Stimulated activated effector memory CD8-positive, alpha-beta T cell treated with anti-CD3 and anti-CD28 coated beads, Interleukin-12 subunit alpha, Interleukin-12 subunit beta, amount 100 ng/mL, for 72 hours (primary cell): ENCODE data around the gene POU6F2.
"Not testable (repeated sequence)": the region's sequence is repeated elsewhere in the genome, so short reads cannot be mapped to it uniquely, and the experiment has no call there.

Experiments used
- ATAC-seq: fragments of 150-1000 bp; cut with Tn5 transposase; 2 replicates; pipeline ENCODE4 v1.10.0; 2021
- DNase-seq, 2 donors: peaks; one replicate each; pipeline ENCODE4 v3.0.0; 2021 to 2022; ENCODE audit warnings: low spot score in 2 of 2
- H3K27ac Mint-ChIP-seq: one replicate; pipeline ENCODE4 v1.8.0; 2022; ENCODE audit warnings: mild to moderate bottlenecking, mixed read lengths
- H3K36me3 Mint-ChIP-seq: one replicate; pipeline ENCODE4 v1.8.0; 2022; ENCODE audit warnings: mild to moderate bottlenecking, mixed read lengths
- H3K4me1 Mint-ChIP-seq: one replicate; pipeline ENCODE4 v1.8.0; 2022; ENCODE audit warnings: mixed read lengths
- H3K4me3 Mint-ChIP-seq: one replicate; pipeline ENCODE4 v1.8.0; 2022; ENCODE audit warnings: mild to moderate bottlenecking, mixed read lengths
- H3K9me3 Mint-ChIP-seq: one replicate; pipeline ENCODE4 v1.8.0; 2022; ENCODE audit warnings: mixed read lengths

The POU6F2 gene

GRCh38 chr7:39154815-39155214 lies 177.1 kb downstream of the POU6F2 start:
- Mint-ChIP-seq H3K27ac (no peak overlapping the region), H3K9me3 (peaks cover 5% of the 10 kb centered on the region), H3K36me3 (no peaks in the 10 kb centered on the region), H3K4me3 (no peak overlapping the region), H3K4me1 (no peaks in the 10 kb centered on the region)
- no peak for ATAC-seq
- no peak for DNase-seq

- no peak for DNase-seq
- Mint-ChIP-seq H3K4me1 (no peaks in the 10 kb centered on the region), H3K4me3 (no peak overlapping the region), H3K27ac (no peak overlapping the region), H3K36me3 (no peaks in the 10 kb centered on the region), H3K9me3 (peaks cover 5% of the 10 kb centered on the region)
- no peak for ATAC-seq
Observed at GRCh38 chr7:39158367-39158766, 180.7 kb downstream of the POU6F2 start.

GRCh38 chr7:39161903-39162302 lies 184.2 kb downstream of the POU6F2 start:
- Mint-ChIP-seq H3K4me3 (no peak overlapping the region), H3K4me1 (no peaks in the 10 kb centered on the region), H3K36me3 (no peaks in the 10 kb centered on the region), H3K9me3 (peaks cover 5% of the 10 kb centered on the region), H3K27ac (no peak overlapping the region)
- DNase-seq, result no peak
- no peak for ATAC-seq

- no peaks in the 10 kb centered on the region for H3K9me3 Mint-ChIP-seq
- no peak overlapping the region for H3K4me3 Mint-ChIP-seq
- no peaks in the 10 kb centered on the region for H3K36me3 Mint-ChIP-seq
- no peaks in the 10 kb centered on the region for H3K4me1 Mint-ChIP-seq
- ATAC-seq (no peak), DNase-seq (no peak)
- H3K27ac Mint-ChIP-seq, result no peak overlapping the region
Observed at GRCh38 chr7:39164887-39165286, 187.2 kb downstream of the POU6F2 start.

GRCh38 chr7:39168403-39169098 lies 190.8 kb downstream of the POU6F2 start:
- Mint-ChIP-seq H3K27ac (no peak overlapping the region), H3K4me1 (no peaks in the 10 kb centered on the region), H3K9me3 (no peaks in the 10 kb centered on the region), H3K36me3 (no peaks in the 10 kb centered on the region), H3K4me3 (no peak overlapping the region)
- ATAC-seq (no peak), DNase-seq (no peak)

- ATAC-seq (no peak), DNase-seq (no peak)
- no peaks in the 10 kb centered on the region for H3K36me3 Mint-ChIP-seq
- no peak overlapping the region for H3K27ac Mint-ChIP-seq
- H3K4me1 Mint-ChIP-seq, result no peaks in the 10 kb centered on the region
- H3K4me3 Mint-ChIP-seq, result no peak overlapping the region
- no peaks in the 10 kb centered on the region for H3K9me3 Mint-ChIP-seq
Observed at GRCh38 chr7:39172137-39172536, 194.4 kb downstream of the POU6F2 start.

- DNase-seq, result no peak
- Mint-ChIP-seq H3K36me3 (no peaks in the 10 kb centered on the region), H3K27ac (no peak overlapping the region), H3K4me1 (no peaks in the 10 kb centered on the region), H3K9me3 (no peaks in the 10 kb centered on the region), H3K4me3 (no peak overlapping the region)
- no peak for ATAC-seq
Observed at GRCh38 chr7:39181398-39181797, 203.7 kb downstream of the POU6F2 start.

- no peak overlapping the region for H3K4me3 Mint-ChIP-seq
- no peak overlapping the region for H3K27ac Mint-ChIP-seq
- no peaks in the 10 kb centered on the region for H3K9me3 Mint-ChIP-seq
- ATAC-seq, result no peak
- DNase-seq, result no peak
- H3K4me1 Mint-ChIP-seq, result no peaks in the 10 kb centered on the region
- H3K36me3 Mint-ChIP-seq, result no peaks in the 10 kb centered on the region
Observed at GRCh38 chr7:39183796-39184195, 206.1 kb downstream of the POU6F2 start.

GRCh38 chr7:39184391-39184790 lies 206.7 kb downstream of the POU6F2 start:
- Mint-ChIP-seq H3K9me3 (no peaks in the 10 kb centered on the region), H3K36me3 (no peaks in the 10 kb centered on the region), H3K4me1 (no peaks in the 10 kb centered on the region), H3K27ac (no peak overlapping the region), H3K4me3 (no peak overlapping the region)
- ATAC-seq, result no peak
- DNase-seq, result no peak

- Mint-ChIP-seq H3K4me3 (no peak overlapping the region), H3K4me1 (no peaks in the 10 kb centered on the region), H3K36me3 (no peaks in the 10 kb centered on the region), H3K9me3 (no peaks in the 10 kb centered on the region), H3K27ac (no peak overlapping the region)
- ATAC-seq (no peak), DNase-seq (no peak)
Observed at GRCh38 chr7:39186131-39186530, 208.4 kb downstream of the POU6F2 start.

GRCh38 chr7:39186671-39187070 lies 209.0 kb downstream of the POU6F2 start:
- ATAC-seq, result no peak
- Mint-ChIP-seq H3K27ac (no peak overlapping the region), H3K4me3 (no peak overlapping the region), H3K9me3 (no peaks in the 10 kb centered on the region), H3K4me1 (no peaks in the 10 kb centered on the region), H3K36me3 (no peaks in the 10 kb centered on the region)
- DNase-seq, result no peak

- no peaks in the 10 kb centered on the region for H3K36me3 Mint-ChIP-seq
- no peaks in the 10 kb centered on the region for H3K4me1 Mint-ChIP-seq
- H3K27ac Mint-ChIP-seq, result no peak overlapping the region
- ATAC-seq (no peak), DNase-seq (no peak)
- no peaks in the 10 kb centered on the region for H3K9me3 Mint-ChIP-seq
- H3K4me3 Mint-ChIP-seq, result no peak overlapping the region
Observed at GRCh38 chr7:39187130-39187529, 209.4 kb downstream of the POU6F2 start.

GRCh38 chr7:39192476-39192875 lies 214.8 kb downstream of the POU6F2 start:
- Mint-ChIP-seq H3K36me3 (no peaks in the 10 kb centered on the region), H3K9me3 (no peaks in the 10 kb centered on the region), H3K27ac (no peak overlapping the region), H3K4me1 (no peaks in the 10 kb centered on the region), H3K4me3 (no peak overlapping the region)
- DNase-seq (no peak), ATAC-seq (no peak)

GRCh38 chr7:39194388-39194787 lies 216.7 kb downstream of the POU6F2 start:
- not testable (repeated sequence) for H3K4me3 Mint-ChIP-seq, H3K4me1 Mint-ChIP-seq, ATAC-seq, H3K9me3 Mint-ChIP-seq, H3K27ac Mint-ChIP-seq, H3K36me3 Mint-ChIP-seq, DNase-seq

GRCh38 chr7:39195967-39196366 lies 218.3 kb downstream of the POU6F2 start:
- Mint-ChIP-seq H3K36me3 (no peaks in the 10 kb centered on the region), H3K4me3 (no peak overlapping the region), H3K4me1 (no peaks in the 10 kb centered on the region), H3K27ac (no peak overlapping the region), H3K9me3 (no peaks in the 10 kb centered on the region)
- ATAC-seq, result no peak
- DNase-seq, result no peak

GRCh38 chr7:39197831-39198230 lies 220.1 kb downstream of the POU6F2 start:
- H3K36me3 Mint-ChIP-seq, result no peaks in the 10 kb centered on the region
- H3K4me1 Mint-ChIP-seq, result no peaks in the 10 kb centered on the region
- H3K9me3 Mint-ChIP-seq, result no peaks in the 10 kb centered on the region
- no peak overlapping the region for H3K27ac Mint-ChIP-seq
- no peak overlapping the region for H3K4me3 Mint-ChIP-seq
- DNase-seq (no peak), ATAC-seq (no peak)

- DNase-seq, result no peak
- no peak overlapping the region for H3K4me3 Mint-ChIP-seq
- H3K9me3 Mint-ChIP-seq, result no peaks in the 10 kb centered on the region
- H3K4me1 Mint-ChIP-seq, result no peaks in the 10 kb centered on the region
- no peak overlapping the region for H3K27ac Mint-ChIP-seq
- no peaks in the 10 kb centered on the region for H3K36me3 Mint-ChIP-seq
- ATAC-seq, result no peak
Observed at GRCh38 chr7:39198556-39198955, 220.8 kb downstream of the POU6F2 start.
